CD4-positive, alpha-beta T cell treated with Interleukin-15 for 1 hour (primary cell): ENCODE data around the gene RBM17.
"Not testable (repeated sequence)": the region's sequence is repeated elsewhere in the genome, so short reads cannot be mapped to it uniquely, and the experiment has no call there.

ENCODE experiments used
- DNase-seq: peaks from one replicate; pipeline ENCODE4 v3.0.0-alpha.2; 2020

RBM17 gene

DNA sequence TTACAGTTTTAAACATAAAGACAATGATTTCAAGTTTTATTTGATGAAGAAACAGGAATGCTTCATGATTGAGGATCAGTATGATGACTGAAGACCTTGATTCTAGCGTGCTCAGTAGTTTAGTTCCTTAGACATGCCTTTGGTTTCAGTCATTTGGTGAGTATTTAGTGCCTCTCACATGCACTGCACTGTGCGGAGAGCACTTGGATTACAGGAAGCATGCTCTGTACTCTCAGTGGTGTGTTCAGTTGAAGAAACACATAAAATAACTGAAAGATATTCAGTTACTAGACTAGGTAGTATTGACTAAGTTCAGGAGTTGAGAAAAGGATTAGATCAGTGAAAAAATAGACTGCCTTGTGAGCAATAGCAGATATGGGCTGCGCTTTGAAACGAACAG, 25.5 kb downstream of the RBM17 start:
- no peak for DNase-seq

DNA sequence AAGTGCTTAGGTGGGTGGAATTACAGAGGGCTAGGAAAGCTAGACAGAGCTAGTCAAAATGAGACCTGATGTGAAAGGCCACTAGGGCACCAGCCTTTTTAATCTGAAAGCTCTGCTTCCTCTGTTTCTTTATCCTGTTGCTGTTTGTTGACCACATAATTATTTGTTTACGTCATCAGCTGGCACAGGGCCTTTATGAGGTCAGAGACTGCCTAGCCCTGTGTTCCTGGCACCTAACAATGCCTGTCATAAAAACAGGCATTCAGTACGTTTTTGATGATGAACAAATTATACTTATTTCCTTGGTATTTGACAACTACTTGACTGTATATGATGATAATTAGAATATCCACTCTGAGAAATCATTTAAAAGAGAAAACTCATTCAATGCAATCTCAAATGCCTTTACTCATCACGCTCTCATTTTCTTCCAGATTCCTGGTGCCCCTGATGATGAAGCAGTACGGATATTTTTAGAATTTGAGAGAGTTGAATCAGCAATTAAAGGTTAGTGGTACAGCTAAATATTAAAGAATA, 26.0 kb downstream of the RBM17 start:
- no peak for DNase-seq

DNA sequence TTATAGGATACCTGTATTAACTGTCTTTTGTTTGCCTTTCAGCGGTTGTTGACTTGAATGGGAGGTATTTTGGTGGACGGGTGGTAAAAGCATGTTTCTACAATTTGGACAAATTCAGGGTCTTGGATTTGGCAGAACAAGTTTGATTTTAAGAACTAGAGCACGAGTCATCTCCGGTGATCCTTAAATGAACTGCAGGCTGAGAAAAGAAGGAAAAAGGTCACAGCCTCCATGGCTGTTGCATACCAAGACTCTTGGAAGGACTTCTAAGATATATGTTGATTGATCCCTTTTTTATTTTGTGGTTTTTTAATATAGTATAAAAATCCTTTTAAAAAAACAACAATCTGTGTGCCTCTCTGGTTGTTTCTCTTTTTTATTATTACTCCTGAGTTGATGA, 26.6 kb downstream of the RBM17 start:
- DNase-seq, result no peak

GRCh38 chr10:6115824-6116350, 27.1 kb downstream of the RBM17 start:
- DNase-seq, result no peak

DNA sequence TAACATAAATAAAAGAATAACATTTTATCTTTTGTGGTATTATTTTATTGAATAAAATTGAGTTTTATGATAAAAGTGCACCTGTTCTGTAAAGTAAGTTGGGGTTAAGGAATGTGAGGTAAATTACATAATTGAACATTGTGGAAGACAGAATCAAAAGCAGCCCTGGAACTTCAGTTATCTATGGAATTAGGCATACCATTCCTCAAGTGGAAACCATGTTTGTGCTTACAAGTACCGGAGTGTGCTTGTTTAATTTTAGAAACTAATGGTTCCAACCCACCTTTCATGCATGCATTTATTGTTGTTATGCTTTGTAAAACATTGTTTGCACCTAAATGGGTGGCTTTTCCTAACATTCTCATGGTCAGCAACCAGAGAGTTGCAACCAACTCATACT, 28.0 kb downstream of the RBM17 start:
- no peak for DNase-seq

GRCh38 chr10:6117711-6118110, 28.9 kb downstream of the RBM17 start:
- DNase-seq, result no peak

GRCh38 chr10:6119423-6119822, 30.6 kb downstream of the RBM17 start:
- DNase-seq, result no peak

DNA sequence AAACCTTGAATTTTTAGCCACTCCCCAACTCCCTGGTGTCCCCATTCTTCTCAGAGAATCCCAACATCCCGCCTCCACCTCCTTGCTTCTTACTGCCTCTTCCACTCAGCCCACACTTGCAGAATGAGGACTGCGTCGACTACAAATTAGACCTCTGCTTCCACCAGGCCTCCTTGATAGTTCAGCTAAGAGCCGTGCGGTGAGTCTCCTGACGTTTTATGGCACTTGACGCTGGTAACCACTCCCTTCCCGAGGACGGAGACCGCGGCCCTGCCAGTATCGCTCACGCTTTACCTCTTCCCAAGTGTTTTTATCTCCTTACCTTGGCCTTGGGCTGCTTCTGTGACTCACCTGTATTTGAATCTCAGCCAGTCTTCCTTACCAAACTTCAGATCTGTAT, 31.1 kb downstream of the RBM17 start:
- DNase-seq, result no peak

DNA sequence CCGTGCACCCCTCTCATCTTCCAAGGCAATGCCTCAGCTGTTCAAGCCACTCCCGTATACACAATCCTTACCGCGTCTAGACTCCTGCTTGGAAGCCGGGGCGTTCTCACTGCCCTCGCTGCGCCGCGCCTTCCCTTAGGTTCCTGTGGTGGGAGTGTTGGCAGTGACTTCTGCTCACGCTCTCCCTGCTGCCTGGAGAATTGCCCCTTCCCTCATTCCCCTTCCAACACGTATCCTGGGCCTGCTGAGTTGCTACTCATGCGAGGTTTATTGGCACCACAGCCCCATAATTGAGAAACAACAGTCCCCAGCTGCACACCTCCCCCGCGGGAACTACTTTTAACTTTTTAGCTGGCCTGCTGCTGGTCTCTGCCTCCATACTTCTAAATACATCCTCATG, 31.9 kb downstream of the RBM17 start:
- DNase-seq, result no peak

GRCh38 chr10:6121146-6121545, 32.3 kb downstream of the RBM17 start:
- DNase-seq, result no peak

DNA sequence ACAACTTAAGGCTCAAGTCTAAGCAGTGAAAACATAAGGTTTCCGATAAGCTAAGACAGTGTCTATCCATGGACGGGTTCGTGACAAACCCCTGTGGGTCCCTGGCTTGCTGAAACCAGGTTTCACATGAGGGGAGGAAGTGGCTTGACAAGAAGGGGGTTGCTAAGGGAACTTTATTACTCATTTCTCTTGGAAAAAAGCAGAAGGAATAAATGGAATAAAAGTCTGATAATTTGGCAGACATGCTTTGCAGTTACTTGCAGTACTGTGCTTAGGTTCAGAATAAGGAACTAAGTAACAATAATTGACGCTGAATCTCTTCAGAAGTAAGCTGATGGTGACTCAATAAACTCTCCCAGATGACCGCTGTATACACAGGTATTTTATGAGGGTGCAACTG, 34.7 kb downstream of the RBM17 start:
- DNase-seq, result peak; percentile 33

DNA sequence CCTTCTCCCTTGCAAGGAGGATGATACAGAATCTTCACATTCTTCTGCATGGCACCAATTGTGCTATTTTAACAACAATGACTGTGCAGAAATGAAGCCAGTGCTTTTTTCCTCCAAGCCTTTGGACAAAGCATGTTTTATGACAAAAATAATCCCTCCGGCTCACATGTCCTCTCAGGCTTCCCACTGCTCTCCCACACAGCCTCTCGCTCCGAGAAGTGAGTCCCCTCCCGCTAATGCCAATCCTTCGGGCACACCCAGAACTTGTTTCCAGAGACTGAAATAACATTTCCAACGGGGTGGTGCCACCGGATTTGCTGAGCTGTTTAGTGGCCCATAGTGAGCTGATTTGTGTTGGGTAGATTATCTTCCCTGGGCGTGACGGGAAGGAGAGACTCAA, 35.8 kb downstream of the RBM17 start:
- no peak for DNase-seq

DNA sequence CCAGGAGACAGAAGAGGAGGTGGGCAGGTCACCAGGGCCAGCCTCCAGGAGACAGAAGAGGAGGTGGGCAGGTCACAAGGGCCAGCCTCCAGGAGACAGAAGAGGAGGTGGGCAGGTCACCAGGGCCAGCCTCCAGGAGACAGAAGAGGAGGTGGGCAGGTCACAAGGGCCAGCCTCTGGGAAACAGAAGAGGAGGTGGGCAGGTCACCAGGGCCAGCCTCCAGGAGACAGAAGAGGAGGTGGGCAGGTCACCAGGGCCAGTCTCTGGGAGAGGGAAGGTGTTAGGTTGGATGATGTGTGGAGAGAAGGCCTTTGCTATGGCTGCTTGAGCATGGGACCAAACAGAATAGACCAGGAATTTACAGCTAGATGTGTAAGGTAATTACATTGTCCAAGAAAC, 38.6 kb downstream of the RBM17 start:
- DNase-seq, result not testable (repeated sequence)

DNA sequence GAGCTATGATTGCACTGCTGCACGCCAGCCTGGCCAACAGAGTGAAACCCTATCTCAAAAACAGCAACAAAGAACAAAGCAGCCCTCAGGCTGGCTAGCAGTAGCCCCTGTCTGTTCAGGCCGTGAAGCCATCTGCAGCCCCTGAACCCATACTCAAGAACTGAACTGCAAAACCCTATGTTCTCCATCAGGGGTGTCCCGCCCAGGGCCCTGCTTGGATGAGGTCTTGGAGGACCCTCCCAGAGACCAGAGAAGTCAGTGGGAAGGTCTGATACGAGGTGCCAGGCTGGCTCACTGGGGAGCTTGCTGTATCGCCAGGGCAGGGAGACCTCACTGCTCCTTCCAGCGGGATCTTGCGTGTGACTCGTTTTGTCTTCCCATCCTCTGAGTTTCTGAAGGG, 39.3 kb downstream of the RBM17 start:
- no peak for DNase-seq

DNA sequence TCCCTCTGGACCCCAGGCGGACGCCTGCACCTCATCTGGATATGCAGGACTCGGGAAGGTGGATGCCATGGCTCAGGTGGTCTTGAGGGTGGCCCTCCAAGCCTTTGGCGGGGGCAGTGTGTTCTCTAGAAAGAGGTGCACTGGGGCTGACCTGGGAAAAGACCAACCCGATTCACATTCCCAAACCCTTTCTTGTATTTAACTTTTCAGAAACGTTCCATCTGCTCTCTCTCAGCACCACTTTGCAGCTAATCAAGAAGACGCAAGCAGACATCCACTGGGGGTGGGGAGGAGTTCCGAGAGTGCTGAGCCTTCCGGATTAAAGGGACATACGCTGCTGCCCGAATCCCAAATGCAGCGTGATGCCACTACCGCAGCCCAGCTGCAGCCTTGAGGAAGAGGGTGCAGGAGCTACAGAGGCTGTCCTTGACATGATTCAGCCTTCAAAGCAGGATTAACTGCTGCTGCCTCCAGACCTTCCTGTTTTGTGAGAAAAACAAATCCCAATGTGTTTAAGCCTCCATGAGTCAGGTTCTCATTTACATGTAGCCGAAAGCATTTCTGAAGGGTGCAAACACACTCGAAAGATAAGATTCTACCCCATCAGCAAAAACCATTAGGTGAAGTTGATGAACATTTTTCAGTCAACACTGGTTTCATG, 39.9 kb downstream of the RBM17 start:
- no peak for DNase-seq

DNA sequence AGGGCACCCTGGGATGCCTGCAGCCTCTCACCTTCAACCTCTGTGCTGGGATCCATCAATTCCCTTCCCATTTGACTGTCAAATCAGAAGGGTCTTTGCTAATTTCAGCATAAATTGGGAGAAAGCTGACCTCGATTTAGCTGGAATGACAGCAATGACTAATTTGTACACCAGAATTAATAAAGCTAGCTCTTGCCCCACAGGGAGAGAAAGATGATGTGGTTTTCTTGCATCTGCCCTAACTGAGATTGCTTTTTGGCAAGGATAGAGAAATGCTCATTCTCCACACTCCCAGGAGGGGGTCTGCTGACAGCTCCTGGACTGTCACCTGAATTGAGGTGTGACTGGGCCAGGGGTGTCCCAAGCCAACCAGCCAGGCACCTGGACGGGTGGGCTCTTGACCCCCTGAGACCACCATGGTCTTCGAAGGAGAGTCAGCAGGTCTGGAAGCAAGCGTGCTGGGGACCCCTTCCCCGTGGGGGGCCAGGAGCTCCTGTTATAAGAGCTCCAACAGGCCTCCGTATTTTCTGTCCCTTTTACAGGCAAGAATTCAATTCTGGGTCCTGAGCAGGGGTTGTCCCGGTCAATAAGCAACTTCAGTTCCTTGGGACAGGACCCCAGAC, 42.1 kb downstream of the RBM17 start:
- no peak for DNase-seq

DNA sequence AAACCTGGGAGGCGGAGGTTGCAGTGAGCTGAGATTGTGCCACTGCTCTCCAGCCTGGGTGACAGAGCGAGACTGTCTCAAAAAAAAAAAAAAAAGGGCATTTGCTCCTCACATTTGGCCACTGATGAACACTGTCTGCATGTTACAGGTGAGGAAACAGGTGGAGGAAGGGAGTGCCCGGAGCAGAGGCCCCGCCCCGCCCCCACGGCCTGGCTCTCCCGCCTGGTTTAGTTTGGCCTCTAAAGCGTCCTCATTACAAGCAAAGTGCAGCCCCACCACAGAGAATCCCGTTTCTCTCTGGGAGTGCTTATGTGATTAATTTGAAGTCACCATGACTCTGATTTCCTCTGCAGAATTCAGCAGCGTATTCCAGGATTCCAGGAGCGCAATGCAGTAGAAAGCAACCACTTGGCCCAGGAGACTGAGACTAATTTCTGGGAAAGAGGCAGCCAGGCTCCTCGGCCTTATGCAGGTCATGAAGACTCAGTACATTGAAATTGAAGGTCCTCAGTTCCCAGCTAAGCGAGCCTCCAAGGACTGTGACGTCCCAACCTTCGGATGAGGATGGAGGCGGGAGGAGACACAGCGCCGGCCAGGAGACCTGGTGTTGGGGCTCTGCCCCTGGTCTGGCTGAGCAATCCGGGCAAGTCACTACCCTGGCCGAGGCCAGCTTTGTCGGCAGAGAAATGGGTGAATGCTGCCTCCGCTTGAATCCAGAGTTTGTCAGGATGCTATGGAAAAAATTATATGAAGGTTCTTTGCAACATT, 44.7 kb downstream of the RBM17 start:
- no peak for DNase-seq

- no peak for DNase-seq
Measured at GRCh38 chr10:6134099-6134823, 45.4 kb downstream of the RBM17 start.

GRCh38 chr10:6135039-6135438, 46.2 kb downstream of the RBM17 start:
- DNase-seq, result no peak

DNA sequence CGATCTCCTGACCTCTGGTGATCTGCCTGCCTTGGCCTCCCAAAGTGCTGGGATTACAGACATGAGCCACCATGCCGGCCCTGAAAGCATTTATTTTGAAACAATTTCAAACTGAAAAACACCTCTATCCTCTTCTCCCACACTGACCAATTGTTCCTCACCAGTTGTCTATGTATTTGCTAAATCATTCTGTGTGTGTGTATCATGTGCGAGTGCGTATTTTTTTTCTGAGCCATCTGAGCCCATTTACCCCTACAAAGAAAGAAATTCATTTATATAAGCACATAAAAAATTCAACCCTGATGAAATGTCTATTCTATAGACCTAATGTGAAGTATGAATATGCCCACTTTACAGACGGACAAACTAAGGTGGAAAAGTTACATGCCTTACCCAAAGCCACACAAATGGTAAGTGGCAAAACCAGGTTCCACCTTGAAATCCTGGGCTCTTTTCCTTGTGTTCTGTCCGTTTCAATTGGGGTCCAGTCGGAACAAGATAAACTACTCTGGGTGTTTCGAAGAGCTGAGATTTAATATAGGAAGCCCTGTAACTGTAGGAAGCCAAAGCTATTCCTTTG, 46.8 kb downstream of the RBM17 start:
- DNase-seq, result no peak

DNA sequence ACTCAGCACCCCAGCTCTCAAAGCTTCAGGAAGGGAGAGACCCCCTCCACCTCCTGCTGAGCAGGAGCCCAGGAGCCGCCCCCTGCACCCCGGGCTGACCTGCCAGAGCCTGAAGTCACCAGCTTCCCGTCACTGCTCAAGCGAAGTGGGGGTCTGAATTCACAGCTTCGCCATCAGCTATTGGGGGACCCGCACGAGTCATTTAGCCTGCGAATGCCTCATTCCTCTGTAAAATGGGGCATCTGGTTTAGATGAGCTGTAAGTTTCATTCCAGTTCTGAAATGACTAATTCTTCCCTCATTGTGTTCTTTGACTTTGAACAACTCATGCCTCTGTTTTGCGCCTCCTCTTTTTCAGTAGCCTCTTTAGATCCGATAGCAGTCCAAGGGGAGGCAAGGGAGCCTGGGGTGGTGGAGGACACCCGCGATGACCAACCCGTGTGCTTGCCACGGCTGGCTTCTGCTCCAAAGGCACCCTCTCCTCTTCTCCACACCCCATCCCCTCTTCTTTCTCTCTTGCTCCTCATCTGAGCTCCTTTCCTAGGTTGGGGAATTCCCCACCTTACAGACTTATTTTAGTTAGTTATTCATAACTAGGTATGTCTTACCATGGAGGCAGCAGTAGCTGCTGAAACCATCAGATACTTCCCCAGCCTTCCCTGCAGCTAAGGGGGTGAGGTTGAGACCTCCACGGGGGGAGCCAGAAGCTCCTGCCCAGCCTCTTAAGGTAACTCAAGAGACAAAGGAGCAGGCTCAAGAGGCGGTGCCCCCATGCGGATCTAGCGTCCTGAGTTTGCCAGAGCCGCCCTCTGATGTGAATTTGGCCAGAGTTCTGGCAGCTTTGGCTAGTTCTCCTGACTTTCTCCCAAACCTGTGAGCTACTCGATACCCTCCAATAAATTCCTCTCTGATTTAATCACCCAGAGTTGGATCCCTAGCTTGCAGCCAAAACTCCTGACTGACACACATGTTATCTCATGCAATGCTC, 47.7 kb downstream of the RBM17 start:
- DNase-seq, result no peak
